NCI-H1092 treated with DMSO at 0.1 percent for 48 hours (cell line): ENCODE measurements around the gene SORBS2.

Experiments used
- DNase-seq: peaks from one replicate; lab custom pipeline; 2025; lab: John Stamatoyannopoulos, UW

The SORBS2 gene

DNA sequence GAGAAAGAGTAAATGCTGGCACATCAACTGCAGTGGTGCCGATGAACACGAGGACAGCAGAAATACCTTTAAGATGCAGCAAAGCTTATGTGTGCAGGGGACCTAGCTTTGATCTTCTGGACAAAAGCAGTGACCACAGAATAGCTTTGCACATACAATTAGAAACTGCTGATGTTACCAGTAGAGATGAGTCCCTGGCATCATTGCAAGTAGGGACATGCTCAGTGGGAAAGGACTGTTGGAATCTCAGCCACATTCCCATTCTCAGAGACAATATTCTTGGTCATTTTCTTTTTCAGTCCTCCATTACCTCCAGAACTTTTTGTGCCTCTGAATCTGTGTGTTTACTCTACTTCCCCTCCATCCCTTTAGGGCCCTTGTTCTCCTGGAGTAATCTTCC lies 259.7 kb downstream of the SORBS2 start:
- no peak for DNase-seq

DNA sequence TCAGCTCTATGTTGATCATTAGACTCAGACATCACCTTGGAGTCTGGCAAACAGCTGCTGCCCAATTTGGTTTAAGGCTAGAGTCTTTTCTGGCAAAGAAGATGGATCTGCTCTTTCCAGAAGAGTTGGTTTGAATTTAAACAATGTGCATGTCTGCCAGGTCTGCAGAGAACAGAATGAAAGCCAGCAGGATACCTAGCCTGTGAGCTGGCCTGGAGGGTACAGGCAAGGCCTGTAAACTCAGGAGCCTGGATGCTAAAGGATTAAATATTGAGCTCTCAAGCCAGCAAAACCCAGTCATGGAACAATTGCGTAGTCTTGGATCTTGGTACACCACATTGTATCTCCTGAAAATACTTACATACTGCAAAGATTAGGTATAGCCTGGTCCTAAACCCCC lies 261.1 kb downstream of the SORBS2 start:
- no peak for DNase-seq

DNA sequence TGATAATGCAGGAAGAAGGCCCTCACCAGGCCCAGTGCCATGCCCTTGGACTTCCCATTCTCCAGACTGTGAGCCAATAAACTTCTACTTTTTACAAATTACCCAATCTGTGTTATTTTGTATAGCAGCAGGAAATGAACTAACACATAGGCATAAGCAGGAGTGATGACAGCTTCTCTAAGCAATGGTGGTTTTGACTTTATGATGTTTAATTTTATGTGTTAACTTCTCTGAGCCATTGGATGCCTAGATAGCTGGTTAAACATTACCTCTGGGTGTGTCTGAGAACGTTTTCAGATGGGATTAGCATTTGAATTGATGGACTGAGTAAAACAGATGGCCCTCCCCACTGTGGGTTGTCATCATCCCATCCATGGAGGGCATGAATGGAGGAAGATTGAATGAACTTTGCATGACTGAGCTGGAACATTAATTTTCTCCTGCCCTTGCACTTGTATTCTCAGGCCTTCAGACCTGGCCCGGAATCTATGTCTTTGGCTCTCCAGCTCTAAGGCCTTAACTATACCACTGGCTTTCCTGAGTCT lies 262.8 kb downstream of the SORBS2 start:
- DNase-seq: no peak

DNA sequence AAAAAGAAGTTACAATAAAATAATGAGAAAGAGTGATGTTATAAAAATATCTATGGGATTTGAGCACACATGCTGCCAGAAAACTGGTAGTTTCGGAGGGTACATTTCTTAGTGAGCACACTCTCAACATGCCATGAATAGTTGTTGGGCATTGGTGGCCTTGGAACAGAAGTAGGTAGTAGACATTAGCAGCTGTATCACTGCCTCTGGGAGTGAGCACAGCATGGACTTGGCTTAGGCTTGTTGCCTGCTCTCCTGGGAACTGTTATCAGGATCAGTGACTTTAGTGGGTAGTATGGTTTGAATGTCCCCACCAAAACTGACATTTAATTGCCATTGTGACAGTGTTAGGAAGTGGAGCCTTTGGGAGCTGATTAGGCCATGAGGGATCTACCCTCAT lies 263.4 kb downstream of the SORBS2 start:
- no peak for DNase-seq

DNA sequence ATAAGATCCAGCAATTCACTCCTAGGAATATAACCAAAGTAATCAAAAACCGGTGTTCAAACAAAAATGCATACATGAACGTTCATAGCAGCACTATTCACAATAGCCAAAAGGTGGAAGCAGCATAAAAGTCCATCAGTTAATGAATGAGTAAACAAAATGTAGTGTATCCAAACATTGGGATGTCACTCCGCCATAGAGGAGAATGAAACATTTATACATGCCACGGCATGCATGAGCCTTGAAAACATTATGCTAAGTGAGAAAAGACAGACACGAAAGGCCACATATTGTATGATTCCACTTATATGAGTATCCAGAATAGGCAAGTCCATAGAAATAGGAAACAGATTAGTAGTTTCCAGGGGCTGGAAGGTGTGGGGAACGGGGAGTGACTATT lies 265.7 kb downstream of the SORBS2 start:
- no peak for DNase-seq

DNA sequence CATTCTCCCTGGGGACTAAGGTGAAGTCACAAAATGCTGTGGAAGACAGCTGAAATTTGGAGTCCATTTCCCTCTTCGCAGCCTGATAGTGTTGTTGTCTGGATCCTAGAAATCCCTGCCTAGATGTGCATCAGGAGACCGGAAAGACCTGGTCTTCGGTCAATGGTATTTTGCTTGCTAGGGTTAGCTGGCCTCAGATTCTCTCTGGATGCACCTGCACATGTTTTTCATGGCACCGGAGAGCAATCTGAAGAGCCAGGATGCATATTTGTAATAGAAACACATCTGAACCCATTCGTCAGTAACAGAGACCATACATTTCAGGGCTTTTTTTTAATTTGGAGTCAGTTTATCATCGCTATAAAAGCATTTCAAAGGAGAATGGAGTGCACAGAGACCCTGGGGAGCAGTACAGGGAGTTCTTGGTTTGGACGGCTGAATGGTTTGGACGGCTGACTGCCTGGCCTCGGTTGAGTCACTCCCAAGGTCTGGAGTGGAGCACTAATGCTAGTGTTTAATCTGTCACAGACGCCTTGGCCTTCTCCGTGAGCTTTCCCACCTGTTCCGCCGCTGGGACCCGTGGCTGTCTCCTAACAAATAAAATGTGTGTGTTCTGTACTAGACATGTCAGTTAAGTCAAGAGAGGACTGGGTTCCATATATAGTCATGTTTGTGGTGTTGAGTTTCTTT lies 269.2 kb downstream of the SORBS2 start:
- no peak for DNase-seq

DNA sequence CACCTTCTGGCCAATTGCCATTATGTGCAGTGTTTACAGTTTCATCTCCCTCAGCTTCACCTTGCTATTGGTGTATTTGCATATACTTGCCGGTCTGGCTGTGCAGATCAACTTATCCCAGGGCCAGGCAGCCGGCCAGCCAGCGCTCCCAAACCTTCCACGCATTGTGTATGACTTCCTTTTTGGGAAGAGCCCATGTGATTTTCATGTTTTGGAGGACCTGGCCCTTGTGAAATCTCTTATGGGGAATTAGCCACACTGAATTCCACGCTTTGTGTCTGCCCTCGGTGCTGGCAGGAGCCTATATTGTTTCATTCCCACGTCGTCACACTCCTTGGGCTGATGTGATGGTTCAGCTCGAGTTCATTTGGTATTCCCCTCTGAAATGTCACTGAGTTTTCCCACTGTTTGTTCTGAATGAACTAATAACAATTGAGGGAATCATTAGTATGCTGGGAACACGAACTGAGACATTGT lies 270.7 kb downstream of the SORBS2 start:
- DNase-seq: no peak

DNA sequence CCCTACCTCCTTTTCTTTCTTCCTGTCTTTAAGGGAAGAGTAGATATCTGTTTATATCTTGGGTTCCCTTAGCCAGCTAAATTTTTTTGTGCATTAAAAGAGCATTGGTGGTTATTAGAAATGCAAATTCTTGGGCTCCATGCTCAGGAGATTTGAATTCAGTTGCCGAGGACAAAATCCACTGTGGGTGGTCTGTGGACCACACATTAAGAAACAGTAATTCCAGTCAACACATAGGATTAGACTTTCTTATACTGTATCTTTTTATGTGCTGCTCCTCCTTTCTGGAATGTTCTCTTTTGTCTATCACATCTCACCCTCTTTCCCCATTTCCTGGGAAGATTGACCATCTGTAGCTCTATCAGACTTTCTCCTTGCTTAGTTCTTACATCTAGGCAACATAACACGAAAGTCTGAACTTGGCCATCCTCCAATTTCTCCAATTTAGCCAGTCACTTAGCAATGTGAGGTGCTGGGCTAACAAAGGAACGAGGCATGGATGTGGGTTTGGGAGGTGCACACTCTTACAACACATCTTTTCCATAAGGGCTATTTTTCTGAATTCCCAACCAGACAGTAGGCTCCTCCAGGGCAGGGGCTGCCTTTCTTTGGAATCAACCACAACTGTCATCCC lies 271.4 kb downstream of the SORBS2 start:
- no peak for DNase-seq

DNA sequence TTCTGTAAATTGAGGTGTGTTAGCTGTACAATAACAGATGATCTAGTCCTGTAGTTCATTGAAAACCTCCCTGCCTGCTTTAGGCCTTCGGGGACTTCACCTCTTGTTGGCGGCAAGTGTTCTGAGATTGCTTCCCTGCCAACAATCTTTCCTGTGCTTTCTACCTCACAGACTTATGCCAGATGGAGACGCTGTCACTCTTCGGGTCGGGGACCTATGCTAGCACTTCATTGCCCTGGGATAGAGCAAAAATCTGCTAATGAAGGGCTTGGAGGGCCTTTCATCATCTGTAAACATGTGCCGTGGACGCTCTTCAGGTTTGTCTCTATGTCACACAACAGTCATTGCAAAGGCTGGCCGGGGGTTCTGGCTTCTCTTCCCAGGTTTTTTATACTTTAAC lies 272.0 kb downstream of the SORBS2 start:
- DNase-seq: no peak

DNA sequence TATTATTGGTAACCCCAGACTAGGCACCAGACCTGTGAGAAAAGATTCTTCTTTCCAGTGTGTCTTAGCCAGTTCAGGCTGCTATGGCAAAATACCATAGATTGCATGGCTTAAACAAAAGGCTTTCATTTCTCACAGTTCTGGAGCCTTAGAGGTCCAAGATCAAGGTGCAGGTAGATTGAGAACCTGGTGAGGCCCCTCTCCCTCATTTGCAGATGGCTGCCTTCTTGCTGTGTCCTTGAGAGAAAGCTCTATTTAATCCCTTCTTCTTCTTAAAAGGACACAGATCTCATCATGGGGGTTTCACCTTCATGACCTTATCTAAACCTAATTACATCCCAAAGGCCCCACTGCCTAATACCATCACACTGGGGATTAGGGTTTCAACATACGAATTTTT lies 273.2 kb downstream of the SORBS2 start:
- no peak for DNase-seq

DNA sequence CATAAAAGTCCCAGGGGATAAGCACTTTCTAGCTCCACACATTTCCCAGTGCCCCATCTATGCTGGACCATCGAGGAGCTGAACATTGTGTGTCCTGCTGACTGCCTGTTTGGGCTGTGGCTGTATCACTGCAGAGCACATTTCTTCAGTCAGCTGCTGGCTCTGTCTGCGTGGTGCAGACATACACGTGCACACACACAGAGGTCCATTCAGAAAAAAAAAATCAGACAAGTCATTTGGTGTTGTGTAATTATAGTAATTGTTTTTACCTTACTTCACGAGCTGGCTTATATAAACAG lies 275.6 kb downstream of the SORBS2 start:
- no peak for DNase-seq

DNA sequence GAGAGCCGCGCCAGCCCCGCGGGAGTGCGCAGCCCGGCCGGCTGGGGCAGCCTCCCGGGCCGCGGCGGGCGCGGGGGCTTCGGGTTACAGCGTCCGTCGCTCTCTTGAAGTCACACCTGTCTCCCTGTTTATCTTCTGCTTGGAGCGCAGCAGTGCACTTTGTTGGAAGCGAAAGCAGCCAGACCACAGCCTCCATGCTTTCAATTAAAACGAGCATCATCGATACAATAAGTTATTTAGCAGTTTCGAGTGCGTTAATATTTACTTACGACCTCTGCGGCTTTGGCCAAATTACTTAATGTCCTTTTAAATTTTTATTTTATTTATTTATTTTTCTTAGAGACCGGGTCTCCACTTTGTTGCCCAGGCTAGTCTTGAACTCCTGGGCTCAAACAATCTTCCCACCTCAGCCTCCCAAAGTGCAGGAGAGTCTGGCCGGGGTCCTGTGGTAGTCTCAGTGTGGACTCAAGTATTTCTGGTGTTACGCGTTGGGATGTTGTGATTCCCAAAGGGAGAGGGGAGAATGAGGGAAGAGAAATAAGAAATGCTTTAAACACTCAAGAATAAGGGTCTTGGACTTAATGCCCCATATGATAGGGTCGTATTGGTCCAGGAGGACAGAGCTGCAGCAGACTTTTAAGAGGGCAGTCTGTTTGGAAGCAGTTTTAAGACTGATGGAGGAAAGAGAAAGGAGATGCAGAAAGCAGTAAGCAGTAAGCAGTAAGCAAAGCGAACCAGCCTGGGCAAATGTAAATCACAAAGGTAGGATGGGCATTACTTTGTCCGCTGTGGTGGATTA lies 276.2 kb downstream of the SORBS2 start:
- DNase-seq: peak; percentile 47
